ENCODE data around the gene TRMU. TPM values are rescaled to one million over a fixed set of nuclear protein-coding genes. Genes with fewer than 3 reads are reported as not detected.

Gene TRMU
- polyA plus RNA-seq, 1 donor, result 30.1 TPM

GRCh38 chr22:46357711-46358520, 22.4 kb downstream of the TRMU start:
- DNase-seq, result no peak

DNA sequence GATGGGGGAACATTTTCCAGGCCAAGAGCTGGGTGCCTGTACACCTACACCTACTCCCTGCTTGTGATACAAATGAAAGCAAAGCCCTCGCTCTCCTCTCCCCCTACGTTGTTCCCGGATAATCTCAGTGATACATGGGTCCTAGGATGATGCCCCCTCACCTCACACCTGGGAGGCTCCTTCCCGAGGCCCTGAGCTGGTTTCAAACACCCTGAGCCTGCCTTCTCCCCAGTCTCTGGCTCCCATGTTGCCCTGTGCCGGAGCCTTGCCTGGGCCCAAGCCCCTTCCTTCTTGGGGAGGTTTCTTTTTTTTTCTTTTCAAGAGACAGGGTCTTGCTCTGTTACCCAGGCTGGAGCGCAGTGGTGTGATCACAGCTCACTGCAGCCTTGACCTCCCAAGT, 23.3 kb downstream of the TRMU start:
- no peak for DNase-seq

- DNase-seq, result no peak
These were observed 23.8 kb downstream of the TRMU start for GRCh38 chr22:46359362-46359761.

- DNase-seq, result no peak
These were observed 24.6 kb downstream of the TRMU start for GRCh38 chr22:46360097-46360496.

DNA sequence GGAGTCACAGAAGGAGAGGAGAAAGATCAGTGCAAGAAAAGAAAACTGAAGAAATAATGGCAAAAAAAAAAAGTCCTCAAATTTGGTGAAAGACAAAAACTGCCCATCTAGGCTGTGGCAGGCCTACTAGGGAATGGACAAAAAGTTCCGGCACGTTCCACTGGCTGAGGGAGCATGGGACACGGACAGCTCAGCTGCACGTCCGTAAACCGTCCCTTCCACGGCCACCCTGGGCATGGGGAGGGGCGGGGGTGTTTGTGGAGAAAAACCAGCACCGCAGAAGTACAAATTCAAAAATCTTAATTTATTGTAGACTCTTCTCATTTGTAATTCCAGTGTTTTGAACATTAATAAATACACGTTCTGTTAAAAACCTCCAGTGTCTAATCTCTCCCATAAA, 25.4 kb downstream of the TRMU start:
- DNase-seq, result no peak

DNA sequence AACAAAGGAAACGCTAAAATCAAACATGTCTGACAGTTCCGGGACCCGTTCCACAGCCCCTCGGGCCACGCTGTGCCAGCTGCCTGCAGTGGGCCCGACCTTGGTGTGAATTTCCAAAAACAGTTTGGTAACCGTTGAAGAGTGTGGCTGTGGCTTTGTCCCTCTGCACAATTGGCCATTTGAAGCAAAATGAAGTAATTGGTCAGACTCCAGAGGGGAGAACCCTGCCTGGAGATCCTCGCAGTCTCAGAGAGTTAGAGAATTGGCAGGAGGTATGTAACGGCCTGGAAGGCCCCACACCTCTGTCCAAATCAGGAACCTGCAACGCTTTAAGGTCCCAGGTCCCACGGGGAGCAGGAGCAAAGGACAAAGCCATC, 26.3 kb downstream of the TRMU start:
- DNase-seq, result no peak

DNA sequence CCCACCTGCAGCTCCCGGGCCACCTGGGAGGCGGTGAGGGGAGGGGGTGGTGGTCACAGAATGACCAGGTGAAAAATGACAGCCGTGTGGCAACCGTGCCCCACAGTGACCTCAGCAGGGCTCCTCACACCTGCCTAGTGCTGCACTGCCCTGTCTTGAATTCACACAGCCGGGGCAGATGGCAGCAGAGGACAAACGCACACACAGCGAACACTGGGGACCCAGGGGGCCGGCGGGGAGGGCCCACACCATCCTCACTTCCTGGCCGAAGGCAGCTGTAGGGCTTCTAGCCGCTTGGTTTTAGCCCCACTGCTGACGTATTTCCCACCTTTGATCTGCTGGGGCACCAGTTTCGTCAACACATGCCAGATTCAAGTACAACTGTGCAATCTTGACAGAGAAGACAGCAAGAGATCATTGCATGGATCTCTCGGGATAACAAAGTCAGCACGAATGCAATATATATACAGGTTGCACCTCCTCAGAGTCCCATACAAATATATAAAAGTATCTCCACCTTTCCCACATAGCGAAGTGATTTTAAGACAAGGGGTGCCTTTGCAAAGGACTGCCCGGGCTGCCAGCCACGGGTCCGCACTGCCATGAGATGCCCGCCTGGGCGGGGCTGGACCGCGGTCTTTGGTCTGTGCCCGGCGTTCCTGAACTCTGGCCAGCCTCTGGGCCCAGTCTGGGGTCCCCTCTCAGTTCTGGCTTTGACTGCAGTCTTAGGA, 26.9 kb downstream of the TRMU start:
- DNase-seq, result no peak

DNA sequence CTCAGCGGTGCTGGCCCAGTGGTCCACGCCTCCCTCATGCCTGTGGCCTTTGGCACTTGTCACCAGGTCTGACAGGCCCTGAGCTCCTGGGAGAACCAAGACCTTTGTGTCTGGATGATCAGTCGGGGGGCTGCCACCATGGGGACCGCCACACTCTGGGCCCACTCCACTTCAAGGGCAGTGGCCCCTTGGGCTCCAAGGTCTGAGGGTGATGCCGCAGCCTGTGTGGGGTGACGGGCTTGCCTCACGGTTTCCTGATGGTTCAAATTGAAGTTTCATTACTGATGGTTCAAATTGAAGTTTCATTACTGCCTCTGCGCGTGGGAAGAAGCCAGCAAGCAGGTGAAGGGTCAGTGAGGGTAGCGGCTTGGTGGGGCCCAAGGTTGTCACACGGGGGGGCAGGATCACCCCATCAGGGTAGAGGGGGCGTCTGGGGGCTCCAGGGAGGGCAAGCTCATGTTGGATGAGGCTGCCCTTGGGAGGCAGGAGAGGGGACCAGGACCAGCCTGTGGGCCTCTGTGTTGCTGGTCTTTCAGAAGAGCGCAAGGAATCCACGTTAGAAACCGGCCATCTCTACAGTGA, 27.5 kb downstream of the TRMU start:
- DNase-seq, result no peak

- DNase-seq, result no peak
These were observed 28.3 kb downstream of the TRMU start for GRCh38 chr22:46363611-46364321.

DNA sequence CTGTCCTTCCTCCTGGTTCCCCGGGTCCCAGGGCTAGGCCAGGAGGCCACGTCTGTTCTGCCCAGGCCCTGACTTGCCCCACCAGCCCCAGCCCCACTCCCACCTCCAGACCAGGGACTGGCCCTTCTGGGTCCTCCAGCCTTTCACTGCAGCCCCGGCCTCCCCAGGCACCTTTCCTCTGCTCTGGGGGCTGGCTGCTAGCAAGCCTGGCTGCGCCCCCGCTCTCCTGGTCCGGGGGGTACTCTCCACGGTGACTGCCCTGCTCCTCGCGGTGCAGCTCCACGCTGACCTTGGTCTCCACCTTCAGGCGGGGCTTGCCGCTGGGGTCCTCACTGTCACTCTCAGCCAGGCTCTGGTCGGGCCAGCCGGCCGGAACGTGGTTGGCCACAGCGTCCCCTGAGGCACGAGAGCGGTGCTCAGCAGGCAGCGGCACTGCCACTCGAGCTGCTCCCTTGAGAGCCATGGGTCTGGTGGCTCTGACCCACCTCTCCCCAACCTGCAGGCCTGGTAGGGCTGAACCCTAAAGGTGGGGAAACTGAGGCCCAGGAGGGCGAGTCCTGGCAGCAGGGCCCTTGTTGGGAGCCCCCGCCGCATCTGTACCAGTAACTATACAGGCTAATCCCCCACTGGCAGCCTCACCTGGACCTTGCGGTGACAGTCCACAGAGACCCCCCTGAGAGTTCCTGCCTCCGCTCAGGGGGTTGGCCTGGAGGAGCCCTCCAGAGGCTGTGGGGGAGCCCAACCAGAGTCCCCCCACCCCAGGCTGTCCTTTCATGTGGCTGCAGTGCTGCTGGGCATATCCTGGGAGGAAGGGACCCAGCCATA, 29.0 kb downstream of the TRMU start:
- DNase-seq, result no peak

DNA sequence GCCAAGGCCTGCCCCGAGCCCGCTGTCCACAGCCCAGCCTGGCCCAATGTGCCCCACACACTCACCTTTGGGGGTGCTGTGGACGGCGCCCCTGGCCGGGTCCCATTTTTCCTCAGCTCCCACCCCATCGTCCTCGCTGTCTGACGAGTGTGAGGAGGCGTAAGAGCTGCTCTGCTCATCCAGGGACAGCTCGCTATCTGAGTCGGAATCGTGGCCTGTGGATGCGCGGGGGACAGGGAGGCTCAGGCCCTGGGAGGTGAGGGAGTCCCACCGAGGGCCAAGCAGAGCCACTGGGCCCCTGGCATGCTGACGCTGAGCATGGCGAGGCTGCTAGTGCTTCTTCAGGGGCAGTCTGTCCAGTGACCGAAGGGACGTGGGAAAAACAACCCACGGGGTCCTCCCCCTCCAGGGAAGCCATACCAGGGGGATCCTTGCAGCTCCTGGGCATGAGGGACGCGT, 29.7 kb downstream of the TRMU start:
- no peak for DNase-seq

DNA sequence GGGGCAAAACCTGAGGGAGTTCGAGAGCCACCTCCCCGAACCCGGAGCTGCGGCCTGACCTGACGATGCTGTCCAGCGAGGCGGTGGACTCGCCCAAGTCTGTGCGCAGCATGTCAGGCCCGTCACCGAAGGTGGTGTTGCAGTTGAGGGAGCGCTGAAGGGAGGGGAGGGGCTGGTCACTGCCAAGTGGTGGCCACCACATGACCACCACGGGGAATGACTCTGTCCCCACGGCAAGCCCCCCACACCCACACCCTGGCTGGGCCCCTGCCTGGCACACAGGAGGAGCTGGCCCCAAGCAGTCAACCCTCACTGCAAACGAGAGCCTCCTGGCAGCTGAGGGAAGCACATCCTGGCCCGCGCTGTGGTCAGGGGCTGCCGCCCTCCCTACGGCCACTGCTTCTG, 30.8 kb downstream of the TRMU start:
- DNase-seq, result no peak

- DNase-seq, result no peak
These were observed 31.5 kb downstream of the TRMU start for GRCh38 chr22:46366801-46367706.

DNA sequence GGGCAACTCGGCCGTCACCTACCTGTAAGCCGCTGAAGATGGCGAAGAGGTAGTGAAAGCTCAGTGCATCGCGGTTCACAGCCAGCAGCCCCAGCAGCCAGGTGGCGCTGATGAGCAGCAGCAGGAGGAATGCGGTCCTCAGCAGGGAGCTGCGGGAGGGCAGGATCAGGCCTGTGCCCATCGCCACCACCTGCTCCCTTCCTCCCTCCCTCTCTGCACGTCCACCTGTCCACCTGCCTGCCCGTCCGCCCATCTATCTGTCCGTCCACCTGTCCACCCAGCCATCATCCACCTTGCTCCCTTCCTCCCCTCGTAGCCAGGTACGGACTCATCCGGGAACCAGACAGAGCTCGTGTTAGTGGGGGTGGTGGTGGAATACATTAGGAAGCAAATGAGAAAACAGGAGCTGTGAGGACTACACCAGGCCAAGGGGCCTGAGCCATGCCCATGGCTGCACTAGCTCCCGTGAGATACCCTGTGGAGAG, 32.2 kb downstream of the TRMU start:
- DNase-seq, result peak; percentile 32

DNA sequence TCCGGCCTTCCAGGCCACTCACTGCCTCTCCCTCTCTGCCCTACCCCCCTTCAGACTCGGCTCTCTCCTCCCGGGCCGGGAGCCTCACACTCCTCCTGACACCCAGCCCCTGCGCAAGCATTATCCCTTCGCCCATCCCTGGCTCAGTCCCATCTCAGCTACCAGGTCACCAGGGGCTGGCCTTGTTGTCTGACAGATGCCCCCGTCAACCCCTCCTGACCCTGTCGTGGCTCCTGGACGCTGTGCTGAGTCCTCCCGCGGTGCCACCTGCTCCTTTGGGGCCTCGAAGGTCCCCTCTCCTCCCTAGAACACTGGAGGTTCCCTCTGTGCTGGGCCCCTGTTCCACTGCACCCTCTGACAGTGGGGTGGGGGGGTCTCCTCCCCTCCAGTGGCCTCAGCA, 32.9 kb downstream of the TRMU start:
- DNase-seq, result no peak

GRCh38 chr22:46368871-46369715, 33.6 kb downstream of the TRMU start:
- DNase-seq, result no peak

DNA sequence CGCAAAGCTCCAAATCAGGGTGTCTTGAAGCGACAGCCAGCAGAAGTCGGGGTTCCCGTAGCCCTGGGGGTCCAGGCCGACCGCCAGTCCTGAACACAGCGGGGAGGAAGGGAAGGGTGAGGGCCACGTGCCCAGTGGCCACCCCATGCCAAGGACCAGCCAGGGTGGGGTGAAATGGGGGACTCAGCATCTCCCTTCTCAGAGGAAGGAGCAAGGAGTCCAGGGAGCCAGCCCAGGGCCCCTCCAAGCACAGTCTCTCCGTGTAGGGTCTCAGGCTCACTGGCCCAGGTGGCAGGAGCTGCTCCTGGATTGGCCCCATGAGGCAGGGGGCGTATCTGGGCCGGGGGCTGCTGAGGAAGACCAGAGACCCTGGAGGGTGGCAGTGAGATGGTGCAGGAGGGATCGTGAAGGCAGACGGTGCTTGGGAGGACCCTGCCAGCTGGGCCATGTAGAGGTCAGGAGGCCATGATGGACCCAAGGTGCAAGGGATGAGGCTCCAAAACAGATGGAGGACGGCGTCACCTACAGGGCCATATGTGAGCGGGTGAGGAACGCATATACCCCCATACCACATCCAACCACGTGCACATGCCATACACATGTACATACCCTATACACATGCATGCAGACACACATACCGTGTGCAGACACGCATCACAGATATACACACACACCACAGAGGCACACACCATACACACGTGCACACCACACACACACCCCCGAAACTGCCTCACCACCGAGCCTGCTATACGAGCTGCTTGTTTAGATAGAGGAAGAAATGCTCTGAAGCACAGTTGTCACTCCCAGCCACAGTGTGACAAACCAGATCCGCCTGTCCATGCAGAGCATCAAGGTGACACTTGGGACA, 34.4 kb downstream of the TRMU start:
- no peak for DNase-seq

- no peak for DNase-seq
These were observed 35.2 kb downstream of the TRMU start for GRCh38 chr22:46370584-46371291.

Measured in hindlimb muscle (tissue), 1 donor.